Stimulated activated CD8-positive, alpha-beta memory T cell treated with anti-CD3 and anti-CD28 coated beads, Interleukin-4, amount 100 ng/mL, for 4 hours (primary cell): Measurements from ENCODE around the gene DNAJA4.

ENCODE experiments used
- DNase-seq, 2 donors: peaks; one replicate each; pipeline ENCODE4 v3.0.0-alpha.2; 2020; ENCODE audit warnings: low read depth in 2 of 2, low spot score in 1 of 2

The DNAJA4 gene

GRCh38 chr15:78276064-78276943 lies 11.9 kb downstream of the DNAJA4 start:
- no peak for DNase-seq

DNA sequence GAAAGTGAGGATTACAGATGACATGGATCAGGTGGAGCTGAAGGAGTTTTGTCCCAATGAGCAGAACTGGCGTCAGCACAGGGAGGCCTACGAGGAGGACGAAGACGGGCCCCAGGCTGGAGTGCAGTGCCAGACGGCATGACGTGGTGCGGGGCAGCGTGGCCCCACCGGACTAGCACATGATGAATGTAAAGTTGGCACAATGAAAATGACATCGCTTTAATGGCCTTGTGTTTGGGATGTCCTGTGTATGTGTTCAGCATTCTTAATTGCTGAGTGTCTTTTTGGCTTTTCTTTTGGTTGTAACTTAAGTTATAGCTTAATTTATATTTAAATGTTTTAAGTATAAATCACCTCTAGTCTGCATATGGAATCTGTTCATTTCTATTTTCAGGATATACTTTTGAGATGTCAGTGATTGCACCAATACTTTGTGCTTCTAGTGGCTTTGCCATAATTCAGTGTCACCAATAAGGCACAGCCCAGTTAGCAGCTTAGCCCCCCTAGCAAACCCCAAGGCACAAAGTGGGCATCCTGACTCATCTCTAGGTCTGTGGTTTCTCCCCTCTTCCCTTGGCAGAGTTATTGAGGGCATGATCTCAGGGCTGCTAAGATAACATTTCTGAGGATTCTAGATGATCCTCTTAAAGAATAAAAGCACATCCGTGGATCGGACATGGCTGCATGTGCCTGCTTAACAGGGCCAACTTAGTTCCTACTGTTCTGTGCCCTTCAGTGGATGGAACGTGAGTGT lies 16.1 kb downstream of the DNAJA4 start:
- no peak for DNase-seq

GRCh38 chr15:78282324-78282723 lies 18.0 kb downstream of the DNAJA4 start:
- no peak for DNase-seq

GRCh38 chr15:78284758-78285157 lies 20.4 kb downstream of the DNAJA4 start:
- DNase-seq = no peak

- no peak for DNase-seq
Measured at GRCh38 chr15:78290222-78290621, 25.9 kb downstream of the DNAJA4 start.

GRCh38 chr15:78291052-78291451 lies 26.7 kb downstream of the DNAJA4 start:
- no peak for DNase-seq

DNA sequence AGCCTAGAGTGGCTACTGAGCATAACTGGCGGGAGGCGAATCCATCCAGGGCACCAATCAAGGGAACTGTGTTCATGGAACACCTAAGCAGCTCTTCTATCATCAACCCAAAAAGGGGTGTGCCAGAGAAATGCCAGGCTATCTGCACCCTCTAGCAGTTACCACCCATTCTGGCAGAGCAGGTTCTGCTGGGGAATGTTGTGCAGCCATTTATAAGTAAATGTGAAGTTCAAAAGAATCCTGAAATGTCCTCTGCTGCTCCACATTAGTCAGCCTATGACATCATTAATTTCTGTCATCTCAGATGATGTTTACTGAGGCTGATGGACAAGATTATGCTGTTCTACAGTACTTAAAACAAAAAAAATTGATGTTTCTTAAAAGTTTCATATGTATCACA lies 27.3 kb downstream of the DNAJA4 start:
- no peak for DNase-seq

GRCh38 chr15:78292219-78292618 lies 27.9 kb downstream of the DNAJA4 start:
- DNase-seq = no peak

GRCh38 chr15:78299101-78299930 lies 35.0 kb downstream of the DNAJA4 start, which contains the start of gene SKIC8:
Gene SKIC8, minus strand, starts transcription at chr15:78299609. Its CDS starts 3,923 bp downstream, at chr15:78295686.
- DNase-seq = peak; percentile 66 to 78

DNA sequence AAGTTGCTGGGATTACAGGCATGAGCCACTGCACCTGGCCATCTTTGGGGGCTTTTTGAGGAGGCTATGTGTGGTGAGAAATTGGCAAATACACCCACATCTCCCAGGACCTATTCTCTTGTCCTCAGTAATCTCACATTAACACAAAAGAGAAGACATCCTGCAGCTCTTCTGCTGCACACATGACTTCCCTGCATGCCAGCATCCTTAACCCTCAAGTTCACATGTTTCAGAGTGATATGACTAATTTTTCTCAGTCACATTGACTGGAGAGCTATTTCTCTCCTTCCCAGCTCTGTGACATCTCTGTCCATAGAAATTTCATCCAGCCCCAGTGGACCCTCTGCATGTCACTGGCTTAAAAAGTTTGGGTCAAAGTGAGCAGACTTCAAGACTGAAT lies 37.0 kb downstream of the DNAJA4 start:
- no peak for DNase-seq

DNA sequence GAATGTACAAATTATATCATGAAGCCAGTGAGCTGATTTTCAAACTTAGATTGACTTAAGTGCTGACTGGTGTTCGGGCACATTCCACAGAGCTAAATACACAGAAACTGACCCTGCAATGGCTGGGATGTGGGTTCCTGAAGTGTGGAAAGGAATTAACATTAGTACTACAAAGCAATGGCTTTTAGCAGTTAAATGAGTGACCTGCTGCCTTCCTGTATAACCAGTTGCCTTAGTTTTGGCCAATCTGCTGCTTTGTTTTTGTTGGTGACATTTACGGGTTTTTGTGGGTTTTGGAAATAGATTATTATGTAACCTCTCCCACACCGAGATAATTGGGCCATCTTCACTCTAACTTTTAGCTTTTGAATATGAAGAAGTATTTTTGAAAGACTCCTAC lies 37.5 kb downstream of the DNAJA4 start:
- no peak for DNase-seq

DNA sequence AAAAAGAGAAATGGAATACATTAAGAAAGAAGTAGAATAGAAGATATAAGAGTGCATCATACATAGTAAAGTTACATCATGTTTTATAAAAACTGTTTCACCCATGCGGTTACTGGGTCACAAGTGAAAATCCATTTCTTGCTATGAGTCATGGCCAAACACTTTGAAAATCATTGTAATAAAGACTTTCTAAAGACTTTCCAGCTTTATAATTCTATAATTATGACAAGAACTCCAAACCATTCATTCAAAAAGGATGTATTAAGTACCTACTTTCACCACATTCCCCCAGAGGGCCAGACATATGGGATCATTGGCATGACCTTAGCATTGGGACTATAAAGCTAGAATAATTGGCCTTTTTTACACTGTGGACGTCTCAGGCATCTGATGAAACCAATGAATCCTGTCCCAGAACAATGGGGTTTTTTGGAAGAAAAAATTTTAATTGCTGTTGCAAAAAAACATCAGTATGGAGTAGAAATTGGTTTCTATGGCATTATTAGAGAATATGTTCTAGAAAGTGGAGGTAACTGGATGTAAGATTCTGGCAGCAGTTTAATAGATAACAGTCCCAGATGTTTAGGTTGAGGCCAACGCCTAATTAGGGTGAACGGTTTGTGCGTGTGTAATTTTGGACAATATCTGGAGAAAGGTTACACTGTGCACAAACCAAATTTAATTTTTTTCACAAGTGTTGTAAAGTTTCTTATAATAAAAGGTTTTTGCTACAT lies 38.4 kb downstream of the DNAJA4 start:
- DNase-seq = no peak

GRCh38 chr15:78304216-78305066 lies 40.1 kb downstream of the DNAJA4 start:
- DNase-seq = no peak

DNA sequence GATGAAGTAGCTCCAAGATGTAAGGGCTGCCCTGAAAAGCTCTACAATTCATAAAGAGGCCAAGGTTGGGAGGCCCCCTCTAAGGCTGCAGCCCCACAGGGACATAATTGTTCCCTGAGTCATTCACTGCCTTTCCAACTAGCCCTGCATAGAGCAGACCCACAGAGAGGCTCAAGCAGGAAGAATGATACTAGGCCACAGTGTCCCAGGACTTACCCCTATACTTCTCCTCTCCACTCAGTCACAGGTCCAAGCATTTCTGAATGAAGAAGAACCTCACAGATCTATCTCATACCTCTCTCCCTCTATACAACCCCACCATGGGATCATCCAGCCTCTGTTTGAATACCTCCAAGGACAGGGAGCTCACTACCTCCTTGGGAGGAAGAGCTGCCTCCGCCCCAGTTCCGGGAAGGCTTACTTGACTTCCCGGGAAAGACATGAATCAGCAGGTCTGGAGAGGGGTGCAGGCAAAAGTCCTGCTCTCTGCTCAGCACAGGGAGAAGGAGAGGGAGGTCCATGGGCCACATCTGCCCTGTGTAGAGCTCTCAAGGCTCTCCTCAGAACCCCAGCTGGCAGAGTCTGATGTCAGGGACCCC lies 41.9 kb downstream of the DNAJA4 start:
- DNase-seq = no peak

- no peak for DNase-seq
Measured at GRCh38 chr15:78307976-78308375, 43.6 kb downstream of the DNAJA4 start.

DNA sequence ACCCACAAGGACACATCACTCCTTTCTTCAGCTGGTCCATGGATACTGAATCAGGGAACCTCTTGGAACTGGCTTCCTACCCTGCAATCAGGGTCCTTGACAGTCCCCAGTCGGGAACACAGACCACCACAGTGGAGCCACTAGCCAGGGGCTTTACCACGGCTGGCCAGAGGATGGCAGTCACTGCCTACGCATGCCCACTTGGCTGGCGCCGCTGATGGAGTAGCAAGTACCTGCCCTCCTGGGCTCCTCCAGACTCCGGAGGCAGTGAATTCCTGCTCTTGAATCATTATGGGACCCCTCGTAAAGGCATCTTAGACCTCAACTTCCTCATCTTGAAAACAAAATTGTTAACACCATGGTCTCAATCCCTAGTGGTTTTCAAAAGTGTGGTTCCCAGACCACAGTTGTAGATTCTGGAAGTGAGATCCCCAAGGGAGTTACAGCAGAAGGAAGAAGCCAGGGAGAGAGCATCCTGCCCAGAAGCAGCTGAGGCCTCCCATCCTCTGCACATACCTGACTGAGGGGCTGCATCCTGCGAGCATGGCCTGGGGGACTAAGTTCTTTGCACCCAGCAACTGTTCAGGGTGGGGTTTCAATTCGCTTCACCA lies 44.2 kb downstream of the DNAJA4 start:
- no peak for DNase-seq

DNA sequence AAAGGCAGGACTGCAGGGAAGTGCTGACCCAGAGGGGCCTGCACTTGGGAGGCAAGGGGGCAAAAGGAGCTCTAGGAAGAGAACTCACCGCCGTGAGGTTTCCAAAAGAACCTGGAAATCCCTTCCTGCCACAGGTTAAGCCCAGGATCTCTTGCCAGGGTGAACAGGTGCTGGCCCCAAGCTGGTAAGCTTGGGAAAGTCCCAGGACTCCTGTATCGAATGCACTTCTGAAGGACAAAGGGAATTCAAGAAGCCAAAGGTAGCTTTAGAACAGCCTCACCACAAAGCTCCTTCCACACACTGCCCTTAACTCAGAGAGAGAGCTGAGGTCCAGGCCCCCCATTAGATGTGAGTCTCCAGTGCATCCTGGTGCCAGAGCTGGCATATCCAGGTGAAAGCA lies 46.9 kb downstream of the DNAJA4 start:
- DNase-seq = no peak

DNA sequence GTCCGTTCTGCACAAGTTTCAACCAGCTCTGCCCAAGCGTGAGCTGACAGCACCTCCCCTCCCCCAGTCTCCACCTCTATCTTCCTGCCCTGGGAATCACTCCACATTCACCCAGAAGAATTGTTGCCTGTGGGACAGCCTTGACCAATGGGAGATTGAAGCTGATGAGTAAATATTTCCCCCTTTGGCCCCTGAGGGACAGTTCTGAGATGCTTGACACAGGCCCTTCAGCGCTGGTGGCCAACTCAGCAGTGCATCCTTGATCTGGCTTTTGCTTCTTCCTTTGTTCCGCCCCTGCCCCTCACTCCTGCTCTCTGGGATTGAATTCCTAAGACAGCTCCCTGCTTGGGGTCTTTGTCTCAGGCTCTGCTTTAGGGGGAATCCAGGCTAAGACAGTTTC lies 48.2 kb downstream of the DNAJA4 start:
- DNase-seq = no peak

GRCh38 chr15:78312957-78313356 lies 48.6 kb downstream of the DNAJA4 start:
- DNase-seq = no peak
